GM18873 (cell line): ENCODE results near the gene CFAP46.

Source experiments
- ATAC-seq: cut with Tn5 transposase; IDR thresholded peaks from one replicate; pipeline ENCODE4 v1.9.1; 2021; ENCODE audit warnings: mild to moderate bottlenecking, moderate library complexity, moderate number of reproducible peaks; ENCODE audit not compliant: unreplicated experiment, low FRiP score

CFAP46 gene

GRCh38 chr10:132942101-132943057 lies at the start of gene CFAP46:
CFAP46 (minus strand) TSS chr10:132942570; CDS start chr10:132942484, 86 bp downstream.
- ATAC-seq, result no peak

- no peak for ATAC-seq
These were observed 49.5 kb upstream of the CFAP46 start for GRCh38 chr10:132991706-132992432.

GRCh38 chr10:132990684-132991545 lies 48.5 kb upstream of the CFAP46 start:
- no peak for ATAC-seq

GRCh38 chr10:132989476-132990415 lies 47.4 kb upstream of the CFAP46 start:
- ATAC-seq, result no peak

- no peak for ATAC-seq
These were observed 46.6 kb upstream of the CFAP46 start for GRCh38 chr10:132988988-132989387.

GRCh38 chr10:132987671-132988571 lies 45.6 kb upstream of the CFAP46 start:
- no peak for ATAC-seq

GRCh38 chr10:132986978-132987377 lies 44.6 kb upstream of the CFAP46 start:
- ATAC-seq, result no peak

- no peak for ATAC-seq
These were observed 44.2 kb upstream of the CFAP46 start for GRCh38 chr10:132986576-132986975.

- ATAC-seq, result no peak
These were observed 43.7 kb upstream of the CFAP46 start for GRCh38 chr10:132986076-132986475.

GRCh38 chr10:132985546-132985900 lies 43.2 kb upstream of the CFAP46 start:
- no peak for ATAC-seq

GRCh38 chr10:132984801-132985545 lies 42.6 kb upstream of the CFAP46 start:
- no peak for ATAC-seq

- ATAC-seq, result no peak
These were observed 41.6 kb upstream of the CFAP46 start for GRCh38 chr10:132984008-132984295.

- ATAC-seq, result no peak
These were observed 41.1 kb upstream of the CFAP46 start for GRCh38 chr10:132983252-132984007.

- no peak for ATAC-seq
These were observed 40.1 kb upstream of the CFAP46 start for GRCh38 chr10:132982301-132982989.

GRCh38 chr10:132981746-132982145 lies 39.4 kb upstream of the CFAP46 start:
- ATAC-seq, result no peak

GRCh38 chr10:132981173-132981555 lies 38.8 kb upstream of the CFAP46 start:
- ATAC-seq, result no peak
